H54 (cell line): ENCODE data around the gene DCANP1.
A peak's percentile ranks its signal among the peaks of the same experiment; 100 is the strongest.

ENCODE experiments used
- DNase-seq: peaks from one replicate; pipeline ENCODE4 v3.0.0; 2011; ENCODE audit warnings: low spot score, mixed read lengths; ENCODE audit not compliant: insufficient read length
- FAIRE-seq: peaks from 3 replicates; lab custom pipeline; 2011; peaks lifted over from hg19 to GRCh38; lab: Jason Lieb, UNC
- POLR2A ChIP-seq: IDR thresholded peaks from 2 replicates; pipeline ENCODE4 v1.6.1; 2011; ENCODE audit warnings: low read depth, mild to moderate bottlenecking, low read length

Gene DCANP1

DNA sequence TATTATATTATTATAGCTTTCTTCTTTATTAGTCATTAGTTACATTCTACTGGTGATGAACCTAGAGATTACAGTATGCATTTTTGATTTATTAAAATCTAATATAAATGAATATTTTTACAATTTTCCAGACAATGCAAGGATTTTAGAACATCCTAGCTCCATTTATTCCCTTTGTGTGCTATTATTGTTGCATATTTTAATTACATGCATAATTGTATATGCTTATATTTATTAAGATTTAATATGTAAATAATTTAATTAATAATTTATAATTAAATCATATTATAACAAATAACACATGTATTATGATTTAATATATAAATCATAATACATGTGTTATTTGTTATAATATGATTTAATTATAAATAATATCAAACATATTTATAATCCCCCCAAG lies 24.7 kb downstream of the DCANP1 start:
- FAIRE-seq (no peak), DNase-seq (no peak)
- TF ChIP-seq POLR2A, result no peak

DNA sequence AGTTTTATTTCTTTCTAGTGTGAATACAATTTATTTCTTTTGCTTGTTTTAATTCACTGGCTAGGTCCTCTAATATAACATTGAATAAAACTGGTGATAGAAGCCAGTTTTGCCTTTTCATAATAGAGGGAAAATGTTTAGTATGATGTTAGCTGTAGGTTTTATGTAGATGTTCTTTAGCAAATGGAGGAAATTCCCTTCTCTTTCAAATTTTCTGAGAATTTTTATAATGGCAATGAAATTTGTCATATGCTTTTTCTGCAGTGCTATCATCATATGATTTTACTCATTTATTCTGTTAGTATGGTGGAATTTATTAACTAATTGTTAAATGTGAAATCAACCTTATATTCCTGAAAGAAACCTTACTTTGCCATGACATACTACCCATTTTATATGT lies 30.1 kb downstream of the DCANP1 start:
- TF ChIP-seq POLR2A, result no peak
- no peak for DNase-seq
- no peak for FAIRE-seq

DNA sequence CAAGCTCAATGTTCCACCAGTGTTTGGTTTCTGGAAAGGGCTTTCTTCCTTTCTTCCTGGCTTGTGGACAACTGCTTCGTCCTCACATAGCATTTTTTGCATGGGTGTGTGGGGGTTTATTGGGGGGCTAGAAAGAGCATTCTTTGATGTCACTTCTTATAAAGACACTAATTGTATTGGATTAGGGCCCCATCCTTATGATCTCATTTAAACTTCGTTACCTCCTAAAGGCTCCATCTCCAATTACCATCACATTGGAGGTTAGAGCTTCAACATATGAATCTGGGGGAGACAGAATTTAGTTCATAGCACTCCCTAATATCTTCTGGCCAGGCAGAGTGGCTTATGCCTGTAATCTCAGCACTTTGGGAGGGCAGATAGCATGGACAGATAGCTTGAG lies 42.1 kb downstream of the DCANP1 start:
- FAIRE-seq, result no peak
- DNase-seq, result no peak
- TF ChIP-seq POLR2A, result no peak

DNA sequence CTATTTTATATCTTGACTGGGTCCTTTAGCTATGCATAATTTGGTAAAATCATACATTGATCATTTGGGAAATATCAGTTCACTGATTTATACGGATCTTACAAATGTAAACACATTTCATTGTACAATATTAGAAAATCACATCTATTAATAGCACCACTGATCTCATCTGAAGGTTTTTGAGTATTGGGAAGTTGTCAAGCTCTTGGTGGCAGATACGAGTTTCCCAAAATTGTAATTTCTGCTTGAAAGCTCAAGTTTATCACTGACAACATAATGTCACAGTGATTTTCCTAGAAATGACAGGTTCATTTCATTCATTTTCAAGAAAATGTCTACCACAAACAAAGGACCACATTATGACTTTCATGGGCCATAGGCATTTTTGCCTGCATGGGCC lies 45.1 kb downstream of the DCANP1 start:
- no peak for FAIRE-seq
- no peak for TF ChIP-seq POLR2A
- DNase-seq, result no peak

DNA sequence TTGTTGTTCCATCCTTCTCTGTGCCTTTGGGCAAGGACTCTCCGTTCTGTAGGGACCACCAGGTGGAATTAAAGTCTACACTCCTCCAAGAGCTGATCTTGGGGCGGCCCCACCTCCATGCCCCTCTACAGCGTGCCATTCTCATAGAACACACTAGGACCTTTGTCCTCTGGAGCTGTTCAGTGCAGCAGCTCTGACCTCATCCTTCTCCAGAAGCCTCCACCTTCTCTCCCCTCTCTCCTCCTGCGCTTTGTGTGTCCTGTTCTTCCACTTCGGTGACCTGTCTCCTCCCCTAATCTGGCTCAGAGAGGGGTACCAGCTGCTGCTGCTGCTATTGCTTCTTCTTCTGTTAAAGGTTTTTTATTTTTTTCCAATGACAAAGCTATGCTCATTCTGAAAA lies 46.3 kb downstream of the DCANP1 start:
- FAIRE-seq (no peak), DNase-seq (no peak)
- no peak for TF ChIP-seq POLR2A

DNA sequence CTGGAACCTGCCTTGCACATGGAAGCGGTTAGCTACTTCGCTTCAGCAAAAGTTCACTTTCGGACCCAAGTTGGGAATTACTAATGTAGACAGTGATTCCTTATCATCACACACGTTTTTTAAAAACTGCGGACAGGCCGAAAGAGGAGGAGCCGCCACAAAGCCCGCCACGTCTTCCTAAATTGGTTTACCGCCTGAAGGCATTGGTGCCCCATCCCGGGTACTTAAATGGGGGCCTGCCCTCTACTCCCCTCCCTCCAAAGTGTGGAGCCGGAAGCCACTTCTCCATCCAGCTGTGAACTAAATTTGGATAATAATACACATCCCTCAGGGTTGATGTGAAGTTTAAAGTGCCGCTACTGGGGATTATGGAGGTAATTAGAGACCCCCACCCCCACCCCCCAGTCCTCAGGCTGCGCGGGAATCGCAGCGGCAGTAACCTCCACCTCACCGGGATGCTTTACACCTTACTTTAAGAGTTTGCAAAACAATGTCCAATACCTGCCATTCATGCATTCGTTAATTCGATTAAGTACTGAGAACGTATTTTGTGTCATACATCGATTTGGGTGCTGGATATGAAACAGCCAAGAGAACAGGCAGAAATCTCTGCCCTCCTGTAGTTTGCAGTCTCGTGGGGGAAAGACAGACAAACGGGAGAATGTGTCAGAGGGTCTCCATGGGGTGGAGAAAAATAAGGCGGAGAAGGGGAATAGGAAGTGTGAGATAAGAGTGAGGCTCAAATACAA lies 47.2 kb downstream of the DCANP1 start:
- TF ChIP-seq POLR2A, result no peak
- DNase-seq (no peak), FAIRE-seq (no peak)

DNA sequence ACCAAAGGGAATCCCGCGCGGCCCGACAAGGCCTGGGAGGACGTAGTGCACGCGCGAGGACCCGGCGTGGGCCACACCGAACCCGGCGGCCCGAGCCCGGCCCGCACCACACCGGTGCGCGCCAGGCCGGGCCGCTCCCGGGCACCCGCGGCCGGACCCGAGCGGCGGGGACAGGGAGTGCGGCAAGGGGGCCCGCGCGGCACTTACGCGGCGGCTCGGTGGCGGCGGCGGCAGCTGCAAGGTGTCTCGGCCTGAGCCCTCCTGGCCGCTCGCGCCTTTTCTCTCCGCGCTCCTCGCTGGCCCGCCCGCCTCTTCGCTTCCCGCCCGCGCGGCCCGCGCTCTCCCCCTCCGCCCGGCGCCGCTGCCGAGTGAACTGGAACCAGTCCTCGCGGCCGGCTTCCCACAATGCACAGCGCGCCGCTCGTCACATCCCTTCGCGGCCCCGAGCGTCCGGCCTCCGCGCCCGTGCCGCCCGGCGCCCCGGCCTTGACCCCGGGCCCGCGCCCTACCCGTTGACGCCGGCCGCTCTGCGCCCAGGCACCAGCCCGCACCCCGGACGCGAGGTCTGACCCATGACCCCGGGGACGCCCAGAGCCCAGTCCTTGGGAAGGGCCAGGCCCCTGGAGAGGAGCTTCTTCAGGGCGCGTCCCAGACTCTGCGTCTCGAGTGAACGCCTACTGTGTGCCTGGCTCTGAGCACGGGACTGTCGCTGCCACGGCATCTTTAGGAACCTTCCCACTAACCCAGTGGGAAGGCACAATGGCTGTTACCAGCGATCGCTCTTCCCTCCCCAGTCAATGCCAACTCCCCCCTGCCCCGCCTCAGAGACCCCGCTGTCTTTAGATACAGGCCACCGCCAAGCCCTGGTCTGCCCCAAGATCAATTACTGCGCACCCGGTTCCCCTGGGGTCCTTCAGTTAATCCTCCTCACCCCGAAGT lies 48.0 kb downstream of the DCANP1 start, which contains the start of gene MACROH2A1:
MACROH2A1 (minus strand) TSS at position 377 of the 939 bp plus-strand sequence. CDS start 10,138 bp downstream, outside the sequence.
- FAIRE-seq (no peak), DNase-seq (peak; percentile 81)
- TF ChIP-seq POLR2A, result peak; percentile 96

DNA sequence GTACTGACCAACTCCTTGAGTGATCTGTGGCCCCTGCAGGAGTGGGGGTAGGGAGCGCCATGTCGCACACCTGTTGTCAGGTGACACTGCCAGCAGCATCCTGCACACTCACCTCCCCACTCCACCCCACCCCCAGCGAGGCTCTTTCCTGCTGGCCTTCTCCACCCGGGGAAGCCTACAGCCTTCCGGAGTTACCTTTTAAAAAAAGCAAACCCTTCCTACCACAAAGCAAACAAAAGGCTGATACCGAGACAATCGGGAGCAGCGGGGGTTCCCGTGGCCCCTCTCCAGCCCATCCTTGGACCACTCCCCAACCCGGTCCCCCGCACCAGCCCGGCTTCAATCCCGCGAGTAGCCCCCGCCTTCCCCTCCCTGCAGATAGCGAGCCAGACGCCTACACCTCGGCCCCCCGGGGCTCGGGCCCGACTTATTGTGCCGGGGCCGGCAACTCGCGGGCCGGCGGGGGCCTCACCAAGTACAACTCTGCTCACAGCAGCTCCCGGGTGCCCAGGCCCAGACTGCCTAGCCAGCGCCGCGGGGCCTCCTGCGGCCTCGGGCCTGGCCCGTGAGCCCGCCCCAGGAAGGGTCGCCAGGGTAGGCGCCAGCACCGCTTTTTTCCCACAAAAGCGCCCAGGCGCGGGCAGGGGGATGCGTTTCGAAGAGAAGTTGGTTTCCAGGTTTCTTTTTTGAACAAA lies 48.8 kb downstream of the DCANP1 start:
- TF ChIP-seq POLR2A, result no peak
- DNase-seq, result peak; percentile 24
- FAIRE-seq, result no peak

DNA sequence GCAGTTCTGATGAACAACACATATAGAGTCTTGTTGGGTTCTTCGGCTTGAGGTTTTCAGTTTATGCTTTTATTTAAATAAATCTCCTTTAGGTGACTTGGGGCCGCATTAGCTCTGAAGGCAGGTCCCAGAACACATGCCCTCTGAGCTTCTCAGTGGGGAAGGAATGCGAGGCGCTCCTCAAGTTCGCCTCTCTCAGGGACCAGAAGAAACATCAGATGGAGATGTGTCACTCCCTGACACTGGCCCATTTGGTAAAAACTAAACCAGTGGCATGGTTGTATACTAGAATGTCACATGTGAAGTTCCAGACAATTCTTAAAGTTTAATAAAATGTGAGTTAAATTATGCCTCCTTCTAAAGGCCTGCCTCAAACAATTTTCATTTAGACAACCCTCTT lies 50.1 kb downstream of the DCANP1 start:
- FAIRE-seq (no peak), DNase-seq (no peak)
- TF ChIP-seq POLR2A, result no peak

DNA sequence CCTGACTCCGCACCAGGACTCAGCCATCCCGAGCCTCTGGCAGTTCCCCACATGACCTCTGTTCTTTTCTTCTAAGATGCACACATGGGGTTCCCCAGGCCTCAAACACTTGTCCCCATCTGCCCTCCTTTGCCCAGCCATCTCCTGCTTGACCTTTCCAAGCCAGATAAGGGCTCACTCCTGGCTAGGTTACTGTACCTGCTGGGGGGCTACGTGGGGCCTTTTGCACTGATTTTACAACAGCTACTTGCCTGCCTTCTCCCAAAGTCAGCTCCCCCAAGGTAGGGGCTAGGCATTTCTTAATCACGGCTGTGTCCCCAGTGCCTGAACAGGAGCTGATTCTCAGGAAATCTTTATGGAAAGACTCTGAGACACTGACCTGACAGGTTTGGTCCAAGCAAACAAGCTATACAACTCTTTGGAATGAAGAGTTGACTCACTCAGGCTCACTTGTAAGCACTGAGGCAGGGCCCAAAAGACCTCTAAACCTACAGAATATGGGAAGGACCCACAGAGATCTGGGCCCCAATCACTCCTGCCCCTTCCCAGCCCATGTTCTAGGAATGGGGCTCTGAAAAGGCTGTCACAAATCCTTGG lies 50.6 kb downstream of the DCANP1 start:
- no peak for TF ChIP-seq POLR2A
- DNase-seq (no peak), FAIRE-seq (no peak)

DNA sequence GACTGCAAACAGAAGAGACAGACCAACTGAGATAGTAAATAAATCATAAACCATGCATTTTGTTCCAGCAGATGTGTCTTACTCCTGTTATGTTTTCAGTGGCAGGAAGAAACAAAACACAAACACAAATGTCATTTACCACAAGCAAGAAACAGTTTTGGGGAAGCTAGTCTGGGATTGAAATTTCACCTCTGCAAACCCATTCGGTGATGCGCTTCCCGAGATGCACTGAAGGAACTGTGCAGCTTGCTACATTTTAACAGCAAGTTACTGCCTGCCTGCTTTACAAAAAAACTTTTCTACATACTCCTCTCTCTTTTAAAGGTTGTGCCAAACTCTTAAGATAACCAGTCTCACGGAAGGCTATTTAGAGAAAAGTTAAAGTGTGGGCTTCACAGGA lies 51.3 kb downstream of the DCANP1 start:
- FAIRE-seq (no peak), DNase-seq (no peak)
- no peak for TF ChIP-seq POLR2A

DNA sequence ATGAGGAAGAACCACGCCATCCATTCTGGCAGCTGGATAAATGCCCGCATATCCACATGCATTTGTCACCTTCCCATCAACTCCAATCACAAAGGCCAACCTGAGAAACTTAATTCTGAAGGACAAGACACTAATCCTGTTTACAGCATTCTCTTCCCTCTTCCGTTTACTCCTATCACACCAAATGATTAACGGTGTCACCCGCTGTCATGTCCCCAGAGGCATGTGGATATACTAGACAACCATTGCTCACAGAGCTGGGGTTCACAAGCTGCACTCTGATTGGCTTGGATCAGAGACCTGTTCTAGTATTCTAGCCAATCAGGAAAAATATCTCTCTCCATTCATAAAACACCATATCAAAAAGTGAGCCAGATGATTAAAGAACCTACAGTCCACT lies 51.7 kb downstream of the DCANP1 start:
- DNase-seq (no peak), FAIRE-seq (no peak)
- TF ChIP-seq POLR2A, result no peak
